ENCODE measurements around the gene CCDC90B.
"Not testable (repeated sequence)": the region's sequence is repeated elsewhere in the genome, so short reads cannot be mapped to it uniquely, and the experiment has no call there.

CCDC90B gene, protein sequence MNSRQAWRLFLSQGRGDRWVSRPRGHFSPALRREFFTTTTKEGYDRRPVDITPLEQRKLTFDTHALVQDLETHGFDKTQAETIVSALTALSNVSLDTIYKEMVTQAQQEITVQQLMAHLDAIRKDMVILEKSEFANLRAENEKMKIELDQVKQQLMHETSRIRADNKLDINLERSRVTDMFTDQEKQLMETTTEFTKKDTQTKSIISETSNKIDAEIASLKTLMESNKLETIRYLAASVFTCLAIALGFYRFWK

DNA sequence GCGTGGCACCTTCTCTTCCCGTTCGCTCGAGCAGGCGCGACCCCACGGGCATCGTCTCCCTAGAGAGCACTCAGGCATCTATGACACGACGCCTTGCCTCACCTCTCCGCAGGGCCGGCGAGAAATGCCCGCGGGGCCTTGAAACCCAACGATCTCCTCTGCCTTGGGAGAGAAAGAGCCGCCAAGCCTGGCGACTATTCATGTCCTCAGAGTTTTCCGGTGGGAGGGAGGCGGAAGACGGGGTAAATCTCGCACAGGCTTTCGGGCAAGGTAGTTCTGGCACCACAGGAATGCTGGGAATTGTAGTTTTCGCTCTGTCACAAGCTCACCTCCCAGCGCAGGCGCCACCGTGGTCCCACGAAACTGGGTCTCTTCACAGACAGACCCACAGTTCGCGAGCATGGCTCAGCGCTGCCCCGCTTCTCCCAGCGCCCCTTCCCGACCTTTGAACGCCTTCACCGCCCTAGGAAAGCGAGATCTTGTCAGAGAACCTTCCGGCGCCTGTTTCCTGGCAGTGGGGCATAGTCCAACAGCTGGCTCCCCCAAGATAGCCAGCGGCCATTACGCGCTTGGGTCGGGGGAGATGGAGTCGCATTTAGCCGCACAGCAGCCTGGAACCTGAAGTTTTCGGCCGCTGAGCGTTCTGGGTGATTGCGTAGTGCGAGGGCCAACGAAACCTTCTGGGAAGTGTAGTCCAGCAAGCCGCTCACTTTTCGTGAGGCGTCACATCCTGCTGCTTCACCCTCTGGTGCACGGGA, at the start of gene CCDC90B:
Gene CCDC90B, minus strand, starts transcription at position 597 of the 758 bp plus-strand sequence. Its CDS starts 395 bp downstream, at position 202.
- peak; percentile 94 to 99 (median 98) for DNase-seq
- intact Hi-C loops (cut with DNase I): loop anchor here (10.0 kb wide), 2 partner anchors 381 to 439 kb away; partner anchors contain the start of genes DDIAS and PRCP

DNA sequence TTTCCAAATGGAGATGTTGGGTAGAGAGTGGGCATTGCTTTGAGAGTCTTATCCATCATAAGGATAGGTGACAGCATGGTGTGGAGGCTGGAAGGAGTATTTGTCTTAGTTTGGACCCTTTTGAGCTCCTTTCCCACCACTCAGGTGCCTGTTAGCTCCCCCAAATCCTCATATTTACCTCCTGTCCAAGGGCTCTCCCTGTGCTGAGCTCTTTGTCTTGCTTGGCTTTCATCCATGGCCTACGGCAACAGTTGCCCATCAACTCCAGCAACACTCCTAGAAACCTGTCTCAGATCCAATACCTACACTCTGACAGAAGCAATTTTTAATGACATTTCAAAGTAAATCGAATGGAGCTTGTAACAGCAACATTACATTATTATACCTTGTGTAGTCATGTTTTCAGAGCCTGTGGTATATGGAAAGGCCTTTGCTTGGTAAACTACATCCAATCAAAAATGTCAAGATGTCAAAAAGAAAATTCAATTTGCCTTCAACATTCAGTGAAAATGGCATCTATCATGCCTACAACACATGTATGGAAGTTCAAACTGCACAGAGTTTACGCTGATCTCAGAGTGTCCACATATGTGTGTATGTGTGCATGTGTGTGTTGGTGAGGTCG, 49.4 kb upstream of the CCDC90B start:
- no peak for DNase-seq
- intact Hi-C loops (cut with DNase I): no loop called here

DNA sequence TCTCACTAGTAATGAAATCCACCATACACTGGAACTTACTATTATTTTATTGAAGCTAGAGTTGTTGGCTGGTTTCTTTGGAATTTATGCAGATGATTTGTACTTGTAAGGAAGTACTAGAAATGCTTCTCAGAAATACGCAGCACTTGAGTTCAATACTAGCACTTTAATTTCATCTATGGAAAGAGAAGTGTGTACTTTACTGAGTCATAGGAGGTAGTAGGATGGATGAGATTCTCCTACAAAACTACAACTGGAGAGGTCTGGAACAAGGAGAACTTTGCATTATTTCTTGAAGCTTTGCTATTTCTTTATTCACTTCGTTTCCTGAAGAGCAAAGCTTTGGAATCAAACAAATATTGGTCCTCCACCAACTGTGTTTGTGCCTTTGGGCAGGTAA, 44.1 kb upstream of the CCDC90B start:
- intact Hi-C loops (cut with DNase I): no loop called here
- DNase-seq: no peak

DNA sequence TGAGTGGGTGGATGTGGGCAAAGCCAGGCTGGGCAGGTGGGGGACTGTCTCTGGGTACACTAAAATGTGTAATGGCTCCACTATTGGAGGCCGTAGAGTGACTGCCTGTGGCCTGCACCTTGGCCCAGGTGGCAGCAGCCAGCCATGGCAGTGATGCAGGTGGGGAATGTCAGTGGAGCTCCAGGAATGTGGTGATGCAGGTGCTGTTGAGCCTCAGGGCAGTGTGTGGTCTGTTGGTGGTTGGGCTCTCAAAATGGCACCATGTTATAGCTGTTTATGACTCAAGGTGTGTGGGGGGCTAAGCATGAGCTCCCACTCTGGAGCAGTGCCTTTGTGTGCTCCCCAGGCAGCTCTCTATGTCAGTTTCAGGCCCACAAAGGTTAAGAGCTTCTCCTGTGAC, 40.2 kb upstream of the CCDC90B start:
- DNase-seq: no peak
- intact Hi-C loops (cut with DNase I): no loop called here

DNA sequence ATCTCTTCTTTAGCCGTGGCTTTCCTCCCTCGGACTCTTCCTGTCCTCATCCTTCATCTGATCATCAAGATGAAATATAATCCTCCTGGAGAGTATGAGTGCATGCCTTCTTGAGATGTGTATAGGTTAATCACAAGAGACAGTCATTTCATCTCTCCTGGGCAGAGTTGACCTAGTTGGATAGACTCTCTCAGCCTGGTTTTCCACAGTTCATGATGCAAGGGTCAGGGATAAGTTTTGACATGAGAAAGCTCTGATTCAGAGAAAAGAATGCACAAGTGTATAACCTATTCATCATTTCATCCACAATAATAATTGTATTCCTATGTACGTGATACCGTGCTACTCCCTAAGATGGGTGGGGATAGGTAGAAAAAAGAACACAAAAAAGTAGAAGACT, 33.2 kb upstream of the CCDC90B start:
- intact Hi-C loops (cut with DNase I): no loop called here
- DNase-seq: no peak

DNA sequence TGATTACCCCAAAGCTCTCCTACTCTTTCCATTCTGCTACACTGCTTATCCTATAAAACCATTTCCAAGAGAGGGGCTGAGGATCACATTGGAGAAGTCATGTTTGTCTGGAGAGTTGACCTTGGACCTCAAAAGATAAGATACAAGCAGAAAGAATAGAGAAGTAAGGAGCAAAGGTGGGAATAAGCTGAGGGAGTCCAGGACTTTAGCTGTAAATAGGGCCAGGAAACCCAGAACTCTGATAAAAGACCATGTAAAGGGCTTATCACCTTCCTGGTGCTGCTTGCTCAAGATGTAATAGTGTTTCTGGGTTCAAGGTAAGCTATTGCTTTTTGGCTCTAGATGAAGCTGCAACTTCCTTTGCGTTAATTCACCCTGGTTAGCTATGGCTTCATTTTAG, 32.8 kb upstream of the CCDC90B start:
- intact Hi-C loops (cut with DNase I): no loop called here

DNA sequence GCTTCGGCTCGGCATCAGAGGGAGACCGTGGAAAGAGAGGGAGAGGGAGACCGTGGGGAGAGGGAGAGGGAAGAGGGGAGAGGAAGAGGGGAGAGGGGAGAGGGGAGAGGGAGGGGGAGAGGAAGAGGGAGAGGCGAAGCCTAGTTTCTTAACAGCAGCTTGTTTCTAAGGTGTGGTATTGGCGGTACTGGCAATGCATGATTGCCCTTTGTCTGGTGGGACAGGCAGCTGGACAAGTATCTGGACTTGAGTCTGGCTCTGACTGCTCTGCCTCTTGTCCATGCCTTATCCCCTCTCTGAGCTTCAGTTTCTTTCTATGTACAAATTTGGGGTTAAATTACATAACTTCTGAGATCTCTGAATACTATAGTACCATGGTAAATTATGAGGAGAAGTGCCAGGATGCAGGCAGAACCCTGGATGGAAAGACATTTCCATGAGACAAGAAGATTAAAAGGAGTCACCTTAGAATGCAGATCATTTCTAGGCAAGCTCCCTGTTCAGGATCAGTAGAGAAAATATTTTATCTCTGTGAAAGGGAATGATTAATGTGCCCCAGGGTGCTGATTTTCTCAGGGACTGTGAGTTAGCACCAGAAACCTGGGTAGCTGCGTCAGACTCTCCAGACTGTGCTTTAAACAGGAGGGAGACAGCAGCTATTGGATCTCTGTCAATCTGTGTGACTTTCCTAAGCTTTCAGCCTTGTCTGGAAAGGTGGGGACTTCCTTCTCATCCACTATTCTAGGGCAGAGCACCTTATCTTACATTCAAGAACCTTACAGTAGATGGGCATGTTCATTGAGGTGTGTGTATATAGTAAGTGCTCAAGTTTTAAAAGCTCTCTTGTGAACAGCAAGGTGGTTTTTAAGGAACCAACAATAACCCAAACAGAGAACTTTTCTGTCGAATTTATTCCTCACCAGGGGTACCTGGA, 31.9 kb upstream of the CCDC90B start:
- intact Hi-C loops (cut with DNase I): no loop called here
- peak in 1 of 42 donors; percentile 10 for DNase-seq

More for the DNA sequence above, 32.8 kb upstream of the CCDC90B start:
- DNase-seq: no peak

DNA sequence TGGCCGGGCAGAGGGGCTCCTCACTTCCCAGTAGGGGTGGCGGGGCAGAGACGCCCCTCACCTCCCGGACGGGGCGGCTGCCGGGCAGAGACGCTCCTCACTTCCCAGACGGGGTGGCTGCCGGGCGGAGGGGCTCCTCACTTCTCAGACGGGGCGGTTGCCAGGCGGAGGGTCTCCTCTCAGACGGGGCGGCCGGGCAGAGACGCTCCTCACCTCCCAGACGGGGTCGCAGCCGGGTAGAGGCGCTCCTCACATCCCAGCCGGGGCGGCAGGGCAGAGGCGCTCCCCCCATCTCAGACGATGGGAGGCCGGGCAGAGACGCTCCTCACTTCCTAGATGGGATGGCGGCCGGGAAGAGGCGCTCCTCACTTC, 30.7 kb upstream of the CCDC90B start:
- DNase-seq; intact Hi-C loops (cut with DNase I): not testable (repeated sequence)

DNA sequence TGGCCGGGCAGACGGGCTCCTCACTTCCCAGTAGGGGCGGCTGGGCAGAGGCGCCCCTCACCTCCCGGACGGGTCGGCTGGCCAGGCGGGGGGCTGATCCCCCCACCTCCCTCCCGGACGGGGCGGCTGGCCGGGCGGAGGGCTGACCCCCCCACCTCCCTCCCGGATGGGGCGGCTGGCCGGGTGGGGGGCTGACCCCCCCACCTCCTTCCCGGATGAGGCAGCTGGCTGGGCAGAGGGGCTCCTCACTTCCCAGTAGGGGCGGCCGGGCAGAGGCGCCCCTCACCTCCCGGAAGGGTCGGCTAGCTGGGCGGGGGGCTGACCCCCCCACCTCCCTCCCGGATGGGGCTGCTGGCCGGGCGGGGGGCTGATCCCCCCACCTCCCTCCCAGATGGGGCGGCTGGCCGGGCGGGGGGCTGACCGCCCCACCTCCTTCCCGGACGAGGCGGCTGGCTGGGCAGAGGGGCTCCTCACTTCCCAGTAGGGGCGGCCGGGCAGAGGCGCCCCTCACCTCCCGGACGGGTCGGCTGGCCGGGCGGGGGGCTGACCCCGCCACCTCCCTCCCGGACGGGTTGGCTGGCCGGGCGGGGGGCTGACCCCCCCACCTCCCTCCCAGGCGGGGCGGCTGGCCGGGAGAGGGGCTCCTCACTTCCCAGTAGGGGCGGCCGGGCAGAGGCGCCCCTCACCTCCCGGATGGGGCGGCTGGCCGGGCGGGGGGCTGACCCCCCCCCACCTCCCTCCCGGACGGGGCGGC, 30.2 kb upstream of the CCDC90B start:
- intact Hi-C loops (cut with DNase I); DNase-seq: not testable (repeated sequence)

DNA sequence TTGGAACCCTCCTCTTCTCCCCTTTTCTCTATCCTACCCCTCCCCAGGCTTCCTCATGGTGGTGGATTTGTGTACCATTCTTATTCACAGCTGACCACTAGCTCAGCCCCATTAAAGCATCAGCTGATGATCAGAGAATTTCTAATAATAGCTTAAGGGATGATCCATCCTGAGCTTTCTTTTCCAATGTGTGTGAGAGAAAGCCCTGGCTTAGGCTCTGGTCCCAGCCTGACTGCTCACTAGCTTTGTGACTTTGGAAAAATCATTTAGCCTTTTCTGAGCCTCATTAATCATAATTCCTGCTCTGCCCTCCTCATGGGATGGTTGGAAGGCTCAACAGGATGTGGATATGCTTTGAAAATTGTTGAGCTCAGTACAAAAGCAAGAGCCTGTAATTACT, 26.3 kb upstream of the CCDC90B start:
- no peak for DNase-seq
- intact Hi-C loops (cut with DNase I): no loop called here

DNA sequence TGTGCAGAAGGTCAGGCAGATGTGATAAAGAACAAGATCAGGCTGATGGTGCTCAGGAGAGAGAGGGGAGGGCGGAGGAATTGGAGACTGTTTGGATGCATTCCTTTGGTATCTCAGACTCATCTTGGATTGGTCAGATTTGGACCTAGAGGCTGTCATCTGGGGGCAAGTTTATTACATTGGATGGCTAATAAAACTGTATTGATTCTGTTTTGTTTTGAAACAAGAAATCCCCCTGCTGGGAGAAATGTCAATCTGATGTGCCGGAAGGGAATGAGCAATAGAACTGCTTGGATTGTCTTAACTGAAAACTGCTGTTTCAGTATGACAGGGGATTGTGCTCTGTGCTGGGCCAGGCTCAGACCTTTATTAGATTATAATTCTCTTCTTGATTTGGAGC, 25.5 kb upstream of the CCDC90B start:
- DNase-seq: no peak
- intact Hi-C loops (cut with DNase I): no loop called here

DNA sequence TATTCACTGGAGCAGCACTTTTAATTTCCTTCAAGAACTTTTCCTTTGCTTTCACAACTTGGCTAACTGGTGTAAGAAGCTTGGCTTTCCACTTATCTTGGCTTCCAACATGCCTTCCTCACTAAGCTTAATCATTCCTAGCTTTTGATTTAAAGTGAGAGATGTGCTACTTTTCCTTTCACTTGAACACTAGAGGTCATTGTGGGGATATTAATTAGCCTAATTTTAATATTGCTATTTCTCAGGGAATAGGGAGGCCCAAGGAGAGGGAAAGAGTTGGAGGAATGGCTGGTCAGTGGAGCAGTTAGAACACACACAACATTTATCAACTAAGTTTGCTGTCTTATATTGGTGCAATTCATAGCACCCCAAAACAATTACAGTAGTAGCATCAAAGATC, 24.6 kb upstream of the CCDC90B start:
- intact Hi-C loops (cut with DNase I): no loop called here
- no peak for DNase-seq

DNA sequence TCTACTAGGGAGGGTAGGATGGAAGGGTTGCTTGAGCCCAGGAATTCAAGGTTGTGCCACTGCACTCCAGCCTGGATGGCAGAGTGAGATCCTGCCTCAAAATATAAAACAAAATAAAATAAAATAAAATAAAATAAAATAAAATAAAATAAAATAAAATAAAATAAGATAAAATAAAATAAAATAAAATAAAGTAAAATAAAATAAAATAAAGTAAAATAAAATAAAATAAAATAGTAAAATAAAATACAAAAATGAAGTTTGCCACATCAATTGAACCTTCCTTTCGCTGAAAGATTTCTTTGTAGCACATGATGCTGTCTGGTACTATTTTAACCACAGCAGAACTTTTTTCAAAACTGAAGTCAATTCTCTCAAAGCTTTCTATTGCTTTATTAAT, 22.4 kb upstream of the CCDC90B start:
- intact Hi-C loops (cut with DNase I): not testable (repeated sequence)

DNA sequence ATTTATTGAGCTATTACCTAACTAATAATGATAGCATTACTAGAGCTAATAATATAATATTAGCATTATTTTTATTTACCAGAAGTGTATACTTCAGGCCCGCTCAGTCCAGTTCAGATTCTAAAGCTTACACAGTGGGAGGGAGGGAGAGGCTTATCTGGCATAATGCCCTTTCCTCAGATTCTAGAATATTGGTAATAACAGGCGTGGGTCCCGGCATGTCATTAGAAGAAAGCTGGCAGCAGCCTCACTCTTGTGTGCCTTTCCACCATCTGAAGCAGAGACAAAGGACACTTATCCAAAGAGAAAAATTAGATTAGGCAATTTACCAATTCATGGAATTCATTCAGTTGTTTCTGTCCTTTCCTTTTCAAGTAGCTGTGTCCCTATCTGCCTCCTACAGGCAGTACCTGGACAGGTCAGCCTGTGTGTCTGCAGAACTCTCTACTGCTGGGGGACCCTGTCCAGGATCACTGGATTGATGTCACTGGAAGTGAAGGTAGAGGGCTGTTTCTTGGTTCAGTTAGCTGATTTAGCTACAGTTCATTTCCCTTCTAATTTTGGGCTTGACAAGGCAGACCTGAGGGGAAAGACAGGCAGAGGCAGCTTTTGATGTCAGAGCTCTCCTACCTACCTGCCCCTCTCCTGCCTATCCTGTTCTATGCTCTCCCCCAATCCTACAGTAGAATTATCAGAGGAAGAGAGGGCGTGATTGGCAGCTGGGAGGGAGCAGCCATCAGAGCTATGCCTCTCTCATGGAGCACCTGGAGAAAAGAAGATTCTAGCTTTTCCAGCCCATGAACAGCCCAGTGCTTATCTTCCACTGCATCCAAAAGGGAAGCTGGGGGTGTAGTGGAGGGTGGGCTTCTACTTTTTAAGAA, 20.3 kb upstream of the CCDC90B start:
- peak in 41 of 42 donors; percentile 19 to 91 (median 59) for DNase-seq

More for the DNA sequence above, 22.4 kb upstream of the CCDC90B start:
- DNase-seq: not testable (repeated sequence)

DNA sequence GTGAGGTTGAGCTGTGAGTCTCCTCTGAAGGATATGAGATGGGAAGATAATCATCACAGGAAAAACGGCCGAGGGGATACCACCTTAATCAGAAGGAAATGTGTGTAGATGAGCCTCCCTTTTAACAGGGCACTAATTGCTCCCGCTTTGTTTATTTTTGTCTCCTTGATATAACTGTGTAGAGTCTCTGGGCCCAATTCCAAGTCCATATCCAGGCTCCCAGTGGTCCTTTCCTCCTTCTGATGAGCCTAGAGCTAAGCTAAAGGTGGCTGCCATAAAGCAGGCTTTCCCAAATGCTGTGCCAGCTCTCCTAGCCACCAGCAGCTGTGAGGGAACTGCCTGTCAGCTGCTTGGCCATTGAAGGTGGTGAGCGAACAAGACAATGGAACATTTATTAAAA, 17.1 kb upstream of the CCDC90B start:
- intact Hi-C loops (cut with DNase I): no loop called here
- no peak for DNase-seq

More for the DNA sequence above, 20.3 kb upstream of the CCDC90B start:
- intact Hi-C loops (cut with DNase I): no loop called here

DNA sequence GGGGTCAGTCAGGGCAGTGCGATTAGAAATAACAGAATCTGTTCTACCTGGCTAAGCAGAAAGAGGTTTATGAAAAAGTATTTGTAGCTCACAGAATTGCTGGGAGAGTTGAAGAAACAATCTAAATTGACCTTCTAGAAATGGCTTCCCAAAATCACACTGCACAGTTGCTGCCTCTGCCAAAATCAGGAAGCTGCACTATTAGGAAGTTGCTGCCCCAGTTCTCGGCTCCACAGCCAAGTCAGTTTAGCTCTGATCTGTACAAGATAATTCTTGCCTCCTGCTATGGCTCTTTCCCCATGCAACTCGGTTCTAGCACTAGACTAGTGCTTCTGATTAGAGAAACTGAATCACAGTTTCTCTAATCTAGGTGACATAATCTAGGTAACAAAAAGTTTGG, 16.0 kb upstream of the CCDC90B start:
- intact Hi-C loops (cut with DNase I): no loop called here
- DNase-seq: no peak

DNA sequence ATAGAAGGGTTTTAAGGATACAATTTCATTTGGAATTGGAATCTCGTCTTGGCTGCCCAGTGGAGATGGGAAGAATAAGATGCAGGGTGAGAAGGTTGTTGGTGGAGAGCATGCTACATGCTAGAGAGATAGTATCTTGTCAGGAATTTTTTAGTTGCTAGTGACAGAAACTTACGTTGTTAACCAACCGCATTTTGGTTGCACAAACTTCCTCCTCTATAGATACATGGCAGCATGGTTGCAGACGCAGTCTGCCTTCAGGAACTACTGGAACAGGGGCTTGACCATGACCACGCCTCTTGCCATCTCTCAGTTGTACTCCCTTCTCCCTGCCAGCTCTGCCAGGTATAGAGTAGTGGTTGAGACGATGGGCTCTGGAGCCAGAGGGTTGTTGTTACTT, 13.5 kb upstream of the CCDC90B start:
- DNase-seq: no peak

More for the DNA sequence above, 13.5 kb upstream of the CCDC90B start:
- intact Hi-C loops (cut with DNase I): no loop called here

Data from head of caudate nucleus (tissue), 42 donors.